Loucy (cell line): Measurements from ENCODE around the gene TBC1D2.

Experiments
- H2AFZ ChIP-seq: fragments of 200-600 bp; sonication (generic); 2 replicates; pipeline ENCODE4 v1.6.0; 2016; ENCODE audit warnings: antibody characterized with exemption, mild to moderate bottlenecking, low read length, moderate library complexity
- H3F3A ChIP-seq: fragments of 200-600 bp; 2 replicates; pipeline ENCODE4 v1.6.0; 2016; ENCODE audit warnings: antibody characterized with exemption, low read depth, mild to moderate bottlenecking
- H3K27me3 ChIP-seq: fragments of 200-600 bp; sonication (generic); 2 replicates; pipeline ENCODE4 v1.6.1; 2014; ENCODE audit warnings: low read length, mild to moderate bottlenecking; ENCODE audit not compliant: insufficient read depth, poor library complexity, severe bottlenecking
- H3K36me3 ChIP-seq: fragments of 200-600 bp; sonication (generic); 2 replicates; pipeline ENCODE4 v1.6.1; 2016; ENCODE audit warnings: low read length; ENCODE audit not compliant: insufficient read depth
- H3K4me1 ChIP-seq: fragments of 200-600 bp; sonication (generic); 2 replicates; pipeline ENCODE4 v1.5.1; 2014; ENCODE audit warnings: low read length, mild to moderate bottlenecking; ENCODE audit not compliant: insufficient read depth, poor library complexity, severe bottlenecking
- H3K4me2 ChIP-seq: fragments of 200-600 bp; sonication (generic); 2 replicates; pipeline ENCODE4 v1.6.0; 2014; ENCODE audit warnings: antibody characterized with exemption, low read length, low read depth, mild to moderate bottlenecking; ENCODE audit not compliant: poor library complexity, severe bottlenecking
- H3K4me3 ChIP-seq: fragments of 200-600 bp; sonication (generic); 2 replicates; pipeline ENCODE4 v1.5.1; 2014; ENCODE audit warnings: low read length, mild to moderate bottlenecking, mixed read lengths; ENCODE audit not compliant: poor library complexity, severe bottlenecking
- H3K79me2 ChIP-seq: fragments of 200-600 bp; sonication (generic); 2 replicates; pipeline ENCODE4 v1.6.1; 2014; ENCODE audit warnings: low read length; ENCODE audit not compliant: insufficient read depth
- H3K9ac ChIP-seq: fragments of 200-600 bp; sonication (generic); 2 replicates; pipeline ENCODE4 v1.6.0; 2014; ENCODE audit warnings: mild to moderate bottlenecking, low read depth, low read length, moderate library complexity; ENCODE audit not compliant: poor library complexity, severe bottlenecking
- H3K9me2 ChIP-seq: fragments of 200-600 bp; sonication (generic); replicated peaks from 2 replicates; pipeline ENCODE4 v1.6.1; 2016; ENCODE audit warnings: low read depth, low read length, mixed read lengths
- H3K9me3 ChIP-seq: fragments of 200-600 bp; sonication (generic); 2 replicates; pipeline ENCODE4 v1.6.1; 2014; ENCODE audit warnings: mild to moderate bottlenecking, antibody characterized with exemption, low read length, low read depth; ENCODE audit not compliant: insufficient read depth
- H4K20me1 ChIP-seq: fragments of 200-600 bp; sonication (generic); 2 replicates; pipeline ENCODE4 v1.6.0; 2014; ENCODE audit warnings: antibody characterized with exemption, low read length, mild to moderate bottlenecking; ENCODE audit not compliant: insufficient read depth, poor library complexity, severe bottlenecking
- CTCF ChIP-seq: fragments of 200-600 bp; sonication (generic); conservative IDR thresholded peaks from 2 replicates; pipeline ENCODE4 v1.5.1; 2014; ENCODE audit warnings: mild to moderate bottlenecking, antibody characterized with exemption, low read length
- EZH2phosphoT487 ChIP-seq: fragments of 200-600 bp; IDR thresholded peaks from 2 replicates; pipeline ENCODE4 v1.6.1; 2018; ENCODE audit warnings: antibody characterized with exemption, mild to moderate bottlenecking, moderate library complexity, borderline replicate concordance

TBC1D2 gene

GRCh38 chr9:98209530-98209929 is 45.9 kb downstream of the TBC1D2 start:
- Histone ChIP-seq H3K79me2 (no peaks in the 10 kb centered on the region), H3F3A (no peaks in the 10 kb centered on the region), H3K4me3 (no peak overlapping the region), H3K9me2 (no peaks in the 10 kb centered on the region), H3K4me1 (peaks cover 5% of the 10 kb centered on the region), H3K9me3 (no peaks in the 10 kb centered on the region), H3K9ac (no peak overlapping the region), H2AFZ (no peak overlapping the region), H3K4me2 (no peak overlapping the region), H3K36me3 (no peaks in the 10 kb centered on the region), H4K20me1 (no peaks in the 10 kb centered on the region), H3K27me3 (no peaks in the 10 kb centered on the region)
- TF ChIP-seq CTCF (no peak), EZH2phosphoT487 (no peak)

GRCh38 chr9:98208635-98209034 is 46.8 kb downstream of the TBC1D2 start:
- H3K9me2 ChIP-seq = no peaks in the 10 kb centered on the region
- H3K4me1 ChIP-seq = peaks cover 5% of the 10 kb centered on the region
- no peaks in the 10 kb centered on the region for H3K27me3 ChIP-seq
- H3F3A ChIP-seq = no peaks in the 10 kb centered on the region
- no peak overlapping the region for H3K4me3 ChIP-seq
- no peaks in the 10 kb centered on the region for H3K36me3 ChIP-seq
- no peak overlapping the region for H2AFZ ChIP-seq
- no peak overlapping the region for H3K9ac ChIP-seq
- no peak for TF ChIP-seq EZH2phosphoT487
- TF ChIP-seq CTCF = no peak
- H3K9me3 ChIP-seq = no peaks in the 10 kb centered on the region
- H3K4me2 ChIP-seq = no peak overlapping the region
- no peaks in the 10 kb centered on the region for H3K79me2 ChIP-seq
- H4K20me1 ChIP-seq = no peaks in the 10 kb centered on the region

GRCh38 chr9:98207606-98208005 is 47.8 kb downstream of the TBC1D2 start:
- Histone ChIP-seq H3K4me1 (peaks cover 5% of the 10 kb centered on the region), H3K27me3 (no peaks in the 10 kb centered on the region), H3K79me2 (no peaks in the 10 kb centered on the region), H2AFZ (no peak overlapping the region), H3K4me3 (no peak overlapping the region), H3K9me2 (no peaks in the 10 kb centered on the region), H3K4me2 (no peak overlapping the region), H3K9me3 (no peaks in the 10 kb centered on the region), H3K9ac (no peak overlapping the region), H4K20me1 (no peaks in the 10 kb centered on the region), H3K36me3 (no peaks in the 10 kb centered on the region), H3F3A (no peaks in the 10 kb centered on the region)
- peak; percentile 22 for TF ChIP-seq CTCF
- TF ChIP-seq EZH2phosphoT487 = no peak
